HG03469 (cell line): ENCODE results near the gene GH2.
"Not testable (repeated sequence)": the region's sequence is repeated elsewhere in the genome, so short reads cannot be mapped to it uniquely, and the experiment has no call there.

ENCODE experiments used
- ATAC-seq: cut with Tn5 transposase; IDR thresholded peaks from one replicate; pipeline ENCODE4 v1.9.1; 2021; ENCODE audit warnings: mild to moderate bottlenecking, moderate library complexity, moderate number of reproducible peaks; ENCODE audit not compliant: unreplicated experiment

The GH2 gene

DNA sequence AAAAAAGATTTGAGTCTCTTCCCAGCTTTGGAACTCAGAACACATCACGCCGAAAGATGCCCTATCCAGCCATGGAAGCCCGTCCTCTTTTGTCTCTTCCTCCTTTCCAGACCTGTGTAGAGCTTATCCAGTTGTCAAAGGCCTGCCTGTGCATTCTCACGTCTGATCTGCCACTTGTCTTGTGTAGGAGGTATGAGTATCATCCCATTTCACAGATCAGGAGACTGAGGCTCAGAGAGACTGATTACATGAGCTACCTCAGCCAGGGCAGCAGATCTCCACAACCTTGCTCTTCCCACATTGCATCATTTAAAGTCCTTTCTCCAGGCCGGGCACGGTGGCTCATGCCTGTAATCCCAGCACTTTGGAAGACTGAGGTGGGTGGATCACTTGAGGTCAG lies 7.1 kb downstream of the GH2 start:
- ATAC-seq: not testable (repeated sequence)

DNA sequence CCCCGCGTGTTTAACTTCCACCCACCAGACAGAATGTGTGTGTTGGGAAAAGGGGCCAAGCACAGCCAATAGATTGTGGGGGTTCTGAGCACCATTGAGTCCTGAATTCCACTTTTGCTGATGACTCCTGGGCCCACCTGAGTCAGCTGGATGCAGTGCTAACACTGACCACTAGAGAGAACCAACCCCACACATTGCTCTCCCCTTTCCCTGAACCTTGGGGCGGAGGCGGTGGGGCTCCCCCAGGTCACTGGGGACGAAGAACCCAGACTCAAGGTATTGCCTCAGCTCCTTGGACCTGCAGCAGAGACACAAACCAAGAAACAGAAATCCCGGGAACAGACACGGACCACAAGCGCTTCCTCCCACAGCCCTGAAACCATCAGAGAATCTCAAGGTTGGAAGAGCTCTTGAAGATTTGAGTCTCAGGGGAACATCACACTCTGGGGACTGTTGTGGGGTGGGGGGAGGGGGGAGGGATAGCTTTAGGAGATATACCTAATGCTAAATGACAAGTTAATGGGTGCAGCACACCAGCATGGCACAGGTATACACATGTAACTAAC lies 7.6 kb downstream of the GH2 start:
- not testable (repeated sequence) for ATAC-seq

DNA sequence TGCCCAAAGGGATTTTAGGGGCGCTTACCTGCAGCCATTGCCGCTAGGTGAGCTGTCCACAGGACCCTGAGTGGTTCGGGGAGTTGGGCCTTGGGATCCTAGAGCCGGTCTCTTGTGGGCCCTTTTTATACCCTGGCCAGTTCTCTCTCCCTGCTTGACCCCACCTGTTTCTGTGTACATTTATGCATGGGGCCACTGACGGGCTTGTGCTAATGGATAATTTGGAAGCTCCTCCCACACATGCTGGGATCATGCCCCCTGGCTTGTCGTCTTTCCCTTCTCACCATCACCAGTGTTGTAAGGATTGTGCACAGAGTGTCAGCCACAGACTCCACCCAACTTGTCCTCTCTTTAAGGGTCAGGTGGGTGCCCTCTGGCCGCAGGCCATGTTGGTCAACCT lies 8.2 kb downstream of the GH2 start, which contains the start of gene CSH2:
CSH2 (minus strand) TSS at position 101 of the 400 bp plus-strand sequence; CDS start at position 38, 63 bp downstream.
- not testable (repeated sequence) for ATAC-seq

DNA sequence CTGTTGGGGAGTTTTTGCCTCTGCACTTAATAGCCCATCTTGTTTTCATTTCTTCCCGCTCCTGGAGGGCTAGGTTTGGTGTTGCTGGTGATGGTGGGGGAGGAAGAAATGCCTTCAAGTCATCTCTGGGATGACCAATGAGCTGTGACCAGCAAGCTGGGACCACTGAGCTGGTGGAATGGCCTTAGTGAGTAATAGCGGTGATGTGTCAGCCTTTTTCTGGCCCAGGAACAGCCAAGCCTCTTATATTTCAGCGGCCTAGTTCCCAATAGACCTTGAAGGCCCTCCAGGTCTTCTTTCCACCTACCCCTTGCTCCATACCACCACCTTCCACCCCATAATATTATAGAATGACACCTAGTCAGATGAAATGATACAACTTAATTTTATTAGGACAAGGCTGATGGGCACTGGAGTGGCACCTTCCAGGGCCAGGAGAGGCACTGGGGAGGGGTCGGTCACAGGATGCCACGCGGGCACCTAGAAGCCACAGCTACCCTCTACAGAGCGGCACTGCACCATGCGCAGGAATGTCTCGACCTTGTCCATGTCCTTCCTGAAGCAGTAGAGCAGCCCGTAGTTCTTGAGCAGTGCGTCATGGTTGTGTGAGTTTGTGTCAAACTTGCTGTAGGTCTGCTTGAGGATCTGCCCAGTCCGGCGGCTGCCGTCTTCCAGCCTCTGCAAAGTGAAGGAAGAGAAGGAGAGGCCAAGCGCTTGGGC lies 9.9 kb downstream of the GH2 start:
- ATAC-seq: not testable (repeated sequence)

DNA sequence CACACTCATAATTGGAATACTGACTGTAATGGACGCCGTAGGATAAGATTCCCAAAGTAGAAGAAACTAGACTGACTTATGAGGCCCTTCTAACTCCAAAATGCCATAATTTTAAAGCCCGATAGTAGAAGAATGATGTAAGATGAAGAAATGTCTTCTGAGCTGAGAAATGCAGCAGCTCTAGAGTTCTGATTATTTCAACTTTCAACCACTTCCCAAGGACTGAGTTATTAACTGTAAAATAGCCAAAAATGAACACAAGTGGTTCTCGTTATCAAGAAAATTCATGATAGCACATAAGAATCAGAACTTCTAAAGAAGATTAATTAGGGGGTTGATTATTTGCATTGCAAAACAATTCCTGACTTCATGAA lies 11.5 kb downstream of the GH2 start:
- ATAC-seq: not testable (repeated sequence)

DNA sequence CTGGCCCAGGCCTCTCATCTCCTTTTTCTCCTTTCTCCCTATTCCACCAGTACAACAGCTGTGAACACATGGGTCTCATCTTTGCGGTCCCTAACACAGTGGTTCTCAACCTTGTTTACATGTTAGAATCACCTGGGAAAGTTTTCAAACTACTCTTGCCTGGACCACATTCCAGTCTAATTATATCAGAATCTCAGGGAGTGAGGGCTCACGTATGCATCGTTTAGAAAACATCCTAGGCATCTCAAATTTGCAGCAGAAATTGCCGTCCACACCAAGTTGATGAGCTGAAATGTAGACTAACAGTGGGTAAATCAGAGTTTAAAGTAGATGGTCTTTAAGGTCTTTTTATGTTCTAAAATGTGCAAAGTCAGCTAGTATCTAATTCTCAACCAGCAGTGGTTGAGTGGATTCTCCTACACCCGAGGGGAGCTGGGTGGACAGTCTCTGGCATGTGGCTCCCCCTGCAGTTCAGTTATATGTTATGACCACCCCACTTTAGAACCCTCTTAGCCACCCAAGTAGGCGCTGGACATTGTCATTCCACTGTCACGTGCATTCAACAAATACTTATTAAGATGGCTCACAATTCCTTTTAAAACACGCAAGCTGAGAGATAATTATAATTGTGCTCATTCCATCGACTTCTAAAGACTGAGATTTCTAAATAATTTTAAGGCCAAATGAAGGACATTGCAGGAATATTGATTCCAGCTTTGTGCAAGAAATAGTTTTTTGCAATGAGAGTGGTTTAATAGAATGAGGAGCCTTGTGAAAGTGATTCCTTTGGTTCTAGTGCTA lies 12.1 kb downstream of the GH2 start:
- not testable (repeated sequence) for ATAC-seq

DNA sequence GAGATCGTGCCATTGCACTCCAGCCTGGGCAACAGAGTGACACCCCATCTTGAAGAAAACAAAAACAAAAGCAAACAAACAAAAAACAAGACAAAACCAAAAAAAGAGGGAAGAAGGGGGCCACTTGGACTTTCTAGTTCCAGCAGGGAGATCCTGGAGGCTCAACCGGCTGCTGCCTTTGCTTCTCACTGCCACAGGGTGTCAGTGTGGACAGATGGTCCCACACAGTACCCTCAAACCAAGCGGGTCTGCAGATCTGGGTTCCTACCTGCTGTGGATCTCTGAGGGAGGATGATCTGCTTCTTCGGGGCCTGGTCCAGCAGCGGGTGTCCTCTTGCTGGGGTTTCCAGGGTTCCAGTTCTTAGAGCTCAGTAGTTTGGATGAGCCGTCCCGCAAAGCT lies 15.1 kb downstream of the GH2 start:
- not testable (repeated sequence) for ATAC-seq

DNA sequence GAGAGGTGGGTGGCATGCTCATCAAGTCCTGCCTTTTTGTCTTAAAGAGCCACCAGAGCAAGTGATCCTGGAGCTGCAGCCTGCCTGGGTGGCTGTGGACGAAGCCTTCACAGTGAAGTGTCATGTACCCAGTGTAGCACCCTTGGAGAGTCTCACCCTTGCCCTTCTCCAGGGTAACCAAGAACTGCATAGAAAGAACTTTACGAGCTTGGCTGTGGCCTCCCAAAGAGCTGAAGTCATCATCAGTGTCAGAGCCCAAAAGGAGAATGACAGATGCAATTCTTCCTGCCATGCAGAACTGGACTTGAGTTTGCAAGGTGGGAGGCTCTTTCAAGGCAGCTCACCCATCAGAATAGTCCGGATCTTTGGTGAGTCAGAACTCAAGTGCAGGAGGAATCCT lies 22.5 kb downstream of the GH2 start:
- ATAC-seq: no peak

DNA sequence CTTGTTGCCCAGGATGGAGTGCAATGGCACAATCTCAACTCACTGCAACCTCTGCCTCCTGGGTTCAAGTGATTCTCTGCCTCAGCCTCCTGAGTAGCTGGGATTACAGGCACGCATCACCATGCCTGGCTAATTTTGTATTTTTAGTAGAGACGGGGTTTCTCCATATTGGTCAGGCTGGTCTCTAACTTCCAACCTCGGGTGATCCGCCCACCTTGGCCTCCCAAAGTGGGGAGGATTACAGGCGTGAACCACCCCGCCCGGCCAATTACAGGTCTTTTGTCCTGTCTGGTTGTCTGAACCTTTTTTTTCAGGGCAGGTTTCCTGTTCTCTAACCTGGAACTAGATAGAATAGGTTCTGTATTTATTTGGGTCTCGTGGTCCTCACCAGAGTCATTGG lies 25.3 kb downstream of the GH2 start:
- not testable (repeated sequence) for ATAC-seq

DNA sequence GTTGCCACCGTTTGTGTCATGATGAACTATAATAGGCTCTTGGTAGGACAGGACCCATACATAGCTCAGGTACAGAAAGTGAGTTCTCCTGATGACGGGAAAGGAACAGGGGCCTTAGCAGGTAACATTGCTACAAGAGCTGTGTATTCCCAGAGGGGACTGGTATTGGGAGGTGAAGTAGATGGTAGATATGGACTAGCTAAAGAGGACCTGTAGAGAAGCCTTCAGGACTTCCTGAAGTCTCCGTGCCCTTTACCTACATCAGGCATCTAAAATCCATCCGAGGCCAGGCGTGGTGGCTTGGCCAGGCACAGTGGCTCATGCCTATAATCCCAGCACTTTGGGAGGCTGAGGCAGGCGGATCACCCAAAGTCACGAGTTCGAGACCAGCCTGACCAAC lies 26.6 kb downstream of the GH2 start:
- no peak for ATAC-seq

DNA sequence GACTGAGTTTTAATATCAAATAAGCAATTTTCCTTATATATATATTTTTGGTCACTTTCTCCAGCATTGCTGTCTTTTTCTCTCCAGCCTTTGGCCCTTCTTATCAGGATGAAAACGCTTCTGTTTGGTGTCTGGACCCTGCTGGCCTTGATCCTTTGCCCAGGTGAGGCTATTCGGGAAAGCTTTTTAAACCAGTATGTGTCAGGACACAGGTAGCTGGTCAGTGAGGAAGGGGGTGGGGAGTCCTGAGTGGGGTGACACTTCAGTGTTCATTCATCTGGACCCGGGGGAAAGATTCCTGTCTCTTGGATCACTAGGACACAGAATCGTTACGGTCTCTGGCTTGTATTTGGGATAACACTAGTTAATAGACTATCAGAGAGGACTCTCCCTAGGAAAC lies 27.0 kb downstream of the GH2 start:
- ATAC-seq: no peak

DNA sequence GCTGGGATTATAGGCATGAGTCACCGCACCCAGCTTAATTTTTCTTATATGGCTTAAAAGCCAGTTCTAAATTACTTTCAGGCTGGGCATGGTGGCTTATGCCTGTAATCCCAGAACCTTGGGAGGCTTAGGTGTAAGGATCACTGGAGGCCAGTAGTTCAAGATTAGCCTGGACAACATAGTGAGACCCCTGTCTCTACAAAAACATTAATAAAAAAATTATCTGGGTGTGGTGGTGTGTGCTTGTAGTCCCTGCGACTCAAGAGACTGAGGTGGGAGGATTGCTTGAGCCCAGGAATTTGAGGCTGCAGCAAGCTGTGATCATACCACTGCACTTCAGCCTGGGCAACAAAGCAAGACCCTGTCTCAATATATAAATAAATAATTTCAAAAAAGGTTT lies 28.5 kb downstream of the GH2 start:
- ATAC-seq: no peak

DNA sequence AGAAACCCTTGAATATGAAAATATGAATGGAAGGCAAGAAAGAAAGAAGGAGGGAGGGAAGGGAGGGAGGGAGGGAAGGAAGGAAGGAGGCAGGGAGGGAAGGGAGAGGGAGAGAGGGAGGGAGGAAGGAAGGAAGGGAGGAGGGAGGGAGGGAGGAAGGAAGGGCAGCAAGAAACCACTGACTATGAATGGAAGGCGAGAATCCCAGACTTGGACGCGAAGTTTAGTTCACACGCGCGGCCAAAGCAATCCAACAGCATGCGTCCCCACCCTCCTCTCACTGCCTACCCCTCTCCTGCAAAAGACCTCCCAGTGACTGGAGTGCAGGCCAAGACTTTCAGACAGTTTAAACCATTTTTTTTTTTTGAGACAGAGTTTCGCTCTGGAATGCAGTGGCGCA lies 31.3 kb downstream of the GH2 start:
- no peak for ATAC-seq

DNA sequence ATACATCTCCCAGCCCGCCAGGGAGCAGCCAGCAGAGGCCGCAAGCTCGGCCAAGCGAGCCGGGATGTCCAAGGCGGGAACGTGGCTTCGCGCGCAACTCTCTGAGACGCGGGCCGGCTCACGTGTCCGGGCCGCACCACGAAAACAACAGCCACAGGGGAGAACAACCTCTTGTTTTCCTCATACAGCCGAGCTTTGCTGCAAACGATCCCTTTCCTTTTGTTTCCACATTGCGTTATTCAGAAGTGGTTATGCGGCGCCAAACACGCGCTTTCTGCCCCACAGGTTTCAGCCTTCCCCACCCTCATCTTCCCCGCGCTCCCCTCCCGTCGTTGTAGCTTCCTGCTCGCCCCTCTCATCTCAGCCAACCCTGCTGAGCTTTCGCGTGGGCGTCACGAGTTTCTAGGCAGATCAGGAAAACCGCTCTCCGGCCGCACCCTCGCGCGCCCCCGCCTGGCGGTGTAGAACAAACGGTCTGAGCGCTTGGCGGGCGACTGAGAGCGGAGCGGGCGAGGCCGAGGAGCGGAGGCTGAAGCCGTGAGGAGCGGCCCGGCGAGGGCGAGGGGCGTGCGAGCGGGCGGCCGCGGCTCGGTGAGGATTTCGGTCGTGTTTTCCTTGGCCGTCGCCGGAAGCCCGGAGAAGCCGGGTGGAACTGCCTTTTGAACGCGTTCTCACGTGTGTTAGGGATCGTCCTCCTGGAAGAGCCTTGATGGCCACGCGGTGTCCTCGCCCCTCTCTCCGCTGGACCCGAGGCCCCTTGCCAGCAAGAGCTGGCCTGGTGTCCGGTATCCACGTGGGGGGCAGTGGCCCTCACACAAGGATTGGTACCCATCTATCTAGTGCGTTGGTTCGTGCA lies 32.7 kb downstream of the GH2 start:
- ATAC-seq: peak; percentile 57

DNA sequence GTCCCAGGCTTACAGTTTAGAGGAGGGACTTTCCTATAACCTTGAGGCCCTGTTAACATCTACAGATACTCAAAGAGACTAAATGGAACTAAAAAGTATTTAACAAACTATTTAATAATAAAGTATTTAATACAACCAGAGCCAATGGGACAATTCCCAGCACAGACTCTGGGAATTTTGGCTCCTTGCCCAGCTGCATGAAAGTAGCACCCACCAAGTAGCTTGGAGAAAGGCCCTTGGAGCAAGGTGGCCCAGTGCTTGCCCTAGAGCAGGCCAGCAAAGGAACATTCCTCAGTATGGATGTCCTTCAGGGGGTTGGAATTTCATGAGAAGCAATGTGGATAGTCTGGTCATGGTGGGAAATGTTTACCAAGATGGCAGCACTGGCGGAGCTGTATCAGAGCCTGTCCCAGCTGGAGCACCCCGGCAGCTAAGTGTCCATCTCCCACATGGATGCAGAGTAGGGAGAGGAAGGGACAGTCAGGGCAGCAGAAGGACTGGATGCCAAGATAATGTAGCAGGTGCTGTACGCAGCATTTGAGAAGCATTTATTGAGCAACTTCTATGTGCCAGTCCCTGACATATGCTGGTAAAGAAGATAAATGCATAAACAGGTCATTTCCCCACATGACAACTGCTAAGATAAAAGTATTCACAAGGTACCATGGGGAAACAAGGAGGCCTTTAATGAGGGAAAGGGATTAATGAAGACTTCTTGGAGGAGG lies 34.1 kb downstream of the GH2 start:
- ATAC-seq: no peak

DNA sequence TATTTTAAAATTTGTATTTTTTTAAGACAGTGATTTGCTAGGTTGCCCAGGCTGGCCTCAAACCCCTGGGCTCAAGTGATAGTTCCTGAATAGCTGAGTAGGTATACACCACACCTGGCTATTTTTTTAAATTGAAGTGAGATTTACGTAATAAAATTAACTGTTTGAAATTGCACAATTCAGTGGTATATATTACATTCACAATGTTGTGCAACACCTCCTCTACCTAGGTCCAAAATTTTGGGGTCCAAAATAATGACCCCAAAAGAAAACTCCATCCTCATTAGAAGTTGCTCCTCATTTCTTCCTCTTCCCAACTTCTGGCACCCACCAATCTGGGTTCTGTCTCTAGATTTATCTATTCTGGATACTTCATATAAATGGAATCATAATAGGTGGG lies 36.2 kb downstream of the GH2 start:
- no peak for ATAC-seq

DNA sequence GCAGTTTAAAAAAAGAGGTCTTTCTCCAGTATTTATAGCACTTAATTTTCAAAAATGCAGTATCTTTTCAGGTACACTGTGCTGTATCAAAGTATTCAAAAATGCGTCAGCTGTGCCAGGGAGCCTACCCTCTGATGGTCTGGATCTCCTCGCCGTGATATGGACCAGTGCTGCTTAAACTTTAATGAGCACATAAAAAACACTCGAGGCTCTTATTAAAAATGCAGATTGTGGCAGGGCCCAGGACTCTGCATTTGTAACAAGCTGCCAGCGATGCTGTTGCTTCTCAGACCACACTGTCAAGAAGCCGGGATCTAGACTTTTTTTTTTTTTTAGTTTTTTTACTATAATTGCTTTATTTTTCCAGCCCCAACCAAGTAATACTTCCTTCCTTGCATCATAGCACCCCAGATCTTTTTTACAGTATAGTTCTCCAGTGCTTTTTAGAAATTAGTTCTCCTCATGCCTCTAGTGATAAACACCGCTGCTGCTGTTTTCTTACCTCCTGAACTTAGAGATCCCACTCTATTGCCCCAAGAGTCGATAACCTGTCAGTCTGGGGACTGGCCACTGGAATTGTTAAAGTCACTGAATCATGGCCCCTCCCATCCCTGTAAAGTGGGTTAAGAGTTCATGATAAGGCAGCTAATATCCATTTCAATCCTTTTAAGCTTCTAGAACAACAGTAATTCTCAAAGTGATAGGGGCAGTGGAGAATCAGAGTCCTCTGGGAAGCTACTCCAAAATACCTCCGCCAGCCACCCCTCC lies 37.6 kb downstream of the GH2 start:
- ATAC-seq: no peak

DNA sequence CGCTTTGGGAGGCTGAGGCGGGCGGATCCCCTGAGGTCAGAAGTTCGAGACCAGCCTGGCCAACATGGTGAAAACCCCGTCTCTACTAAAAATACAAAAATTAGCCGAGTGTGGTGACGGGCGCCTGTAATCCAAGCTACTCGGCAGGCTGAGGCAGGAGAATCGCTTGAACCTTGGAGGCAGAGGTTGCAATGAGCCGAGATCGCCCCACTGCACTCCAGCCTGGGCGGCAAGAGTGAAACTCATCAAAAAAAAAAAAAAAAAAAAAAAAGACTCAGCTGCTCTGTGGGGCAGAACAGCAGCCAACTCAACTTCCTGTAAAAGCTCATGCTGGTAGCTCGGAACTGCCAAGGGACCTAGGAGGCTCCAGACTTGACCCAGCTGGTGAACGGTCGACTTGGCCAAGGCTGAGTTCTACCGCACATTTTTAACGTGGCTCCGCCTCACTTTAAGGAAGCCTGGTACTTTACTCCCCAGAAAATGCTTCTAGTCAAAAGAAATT lies 38.3 kb downstream of the GH2 start:
- not testable (repeated sequence) for ATAC-seq
